ACC112 (cell line): ENCODE measurements around the gene MAN1A1.

ENCODE experiments used
- H2AFZ ChIP-seq: fragments of 200-600 bp; sonication (generic); one replicate; pipeline ENCODE4 v1.6.0; 2017; ENCODE audit warnings: antibody characterized with exemption, low read length; ENCODE audit not compliant: unreplicated experiment
- H3K27ac ChIP-seq: fragments of 200-600 bp; sonication (generic); 2 replicates; pipeline ENCODE4 v1.5.1; 2014; ENCODE audit warnings: low read depth, mild to moderate bottlenecking, antibody characterized with exemption, low read length, moderate library complexity
- H3K27me3 ChIP-seq: fragments of 200-600 bp; sonication (generic); 2 replicates; pipeline ENCODE4 v1.6.1; 2014; ENCODE audit warnings: mild to moderate bottlenecking, antibody characterized with exemption, low read length, moderate library complexity, mixed read lengths; ENCODE audit not compliant: insufficient read depth
- H3K36me3 ChIP-seq: fragments of 200-600 bp; sonication (generic); 2 replicates; pipeline ENCODE4 v1.6.1; 2016; ENCODE audit warnings: mild to moderate bottlenecking, antibody characterized with exemption, low read length, moderate library complexity, mixed read lengths; ENCODE audit not compliant: insufficient read depth
- H3K4me1 ChIP-seq: fragments of 200-600 bp; sonication (generic); one replicate; pipeline ENCODE4 v1.6.1; 2016; ENCODE audit warnings: low read length, mixed read lengths; ENCODE audit not compliant: insufficient read depth, unreplicated experiment, control insufficient read depth
- H3K4me3 ChIP-seq: fragments of 200-600 bp; sonication (generic); 2 replicates; pipeline ENCODE4 v1.5.1; 2014; ENCODE audit warnings: mild to moderate bottlenecking, low read depth, low read length
- H3K79me2 ChIP-seq: fragments of 200-600 bp; sonication (generic); one replicate; pipeline ENCODE4 v1.6.0; 2016; ENCODE audit warnings: low read length; ENCODE audit not compliant: control insufficient read depth, unreplicated experiment, insufficient read depth

The MAN1A1 gene

DNA sequence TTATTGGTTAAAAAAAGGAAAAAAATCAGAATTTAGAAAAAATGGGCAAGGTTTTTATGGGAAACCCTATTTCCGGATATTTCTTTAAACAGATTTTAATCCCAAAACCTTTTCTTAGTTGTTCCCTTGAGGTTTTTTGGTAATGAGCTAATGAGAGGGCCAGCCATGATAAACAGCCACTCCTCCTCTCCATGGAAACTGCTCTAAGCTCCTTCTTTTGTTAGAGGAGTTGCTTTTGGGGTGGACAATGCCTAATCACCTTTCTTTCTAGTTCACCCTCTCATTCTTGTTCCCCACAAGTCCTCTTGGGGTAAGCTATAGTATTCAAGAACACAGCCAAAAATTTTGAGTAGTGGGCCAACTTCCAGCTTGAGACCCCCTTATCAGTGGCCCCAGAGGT lies 166.1 kb downstream of the MAN1A1 start:
- Histone ChIP-seq H3K27me3 (no peaks in the 10 kb centered on the region), H3K27ac (no peak overlapping the region), H3K79me2 (no peaks in the 10 kb centered on the region), H2AFZ (no peak overlapping the region), H3K4me3 (no peak overlapping the region), H3K4me1 (no peaks in the 10 kb centered on the region), H3K36me3 (peaks cover 5% of the 10 kb centered on the region; the same call in 1 of the 2 replicates)

DNA sequence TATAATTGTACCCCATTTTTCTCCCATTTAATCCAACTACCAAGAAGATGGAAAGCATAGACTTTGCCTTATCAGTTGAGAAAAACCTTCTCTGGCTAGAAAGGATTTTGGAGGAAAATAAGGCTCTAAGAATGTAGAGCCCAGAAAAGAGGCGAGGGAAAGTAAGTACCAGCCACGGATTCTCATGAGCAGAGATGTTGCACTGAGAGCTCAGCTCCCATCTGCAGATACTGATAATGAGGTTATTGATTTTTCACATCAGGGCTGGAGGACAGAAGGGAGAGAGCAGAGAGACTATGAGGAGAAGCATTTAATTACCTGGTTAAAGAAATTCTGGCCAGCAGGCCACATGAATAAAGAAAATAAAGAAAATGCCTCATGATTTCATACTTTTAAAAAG lies 166.7 kb downstream of the MAN1A1 start:
- Histone ChIP-seq H3K27ac (no peak overlapping the region), H3K79me2 (no peaks in the 10 kb centered on the region), H3K4me1 (no peaks in the 10 kb centered on the region), H3K4me3 (no peak overlapping the region), H3K27me3 (no peaks in the 10 kb centered on the region), H3K36me3 (peaks cover 5% of the 10 kb centered on the region; the same call in 1 of the 2 replicates), H2AFZ (no peak overlapping the region)

DNA sequence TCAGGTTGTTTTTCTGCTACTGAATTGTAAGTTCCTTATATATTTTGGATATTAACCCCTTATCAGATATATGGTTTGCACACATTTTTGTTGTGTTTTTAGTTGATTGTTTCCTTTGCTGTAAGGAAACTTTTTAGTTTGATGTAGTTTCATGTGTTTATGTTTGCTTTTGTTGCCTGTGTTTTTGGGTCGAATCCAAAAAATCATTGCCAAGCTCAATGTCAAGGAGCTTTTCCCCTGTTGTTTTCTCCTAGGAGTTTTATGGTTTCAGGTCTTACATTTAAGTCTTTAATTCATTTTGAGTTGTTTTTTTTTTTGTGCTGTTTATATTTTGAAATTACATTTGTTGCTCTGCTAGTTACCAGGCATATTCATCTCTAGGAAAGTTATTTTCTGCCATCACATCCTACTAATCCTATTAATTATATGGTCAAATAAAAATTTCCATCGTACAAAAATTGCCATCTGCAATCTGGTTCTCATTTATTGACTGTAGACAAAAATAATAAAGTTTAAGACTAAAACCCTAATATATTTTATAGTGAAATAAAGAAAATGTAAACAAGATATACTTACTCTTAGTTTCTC lies 167.3 kb downstream of the MAN1A1 start:
- Histone ChIP-seq H3K4me3 (no peak overlapping the region), H3K27me3 (no peaks in the 10 kb centered on the region)

DNA sequence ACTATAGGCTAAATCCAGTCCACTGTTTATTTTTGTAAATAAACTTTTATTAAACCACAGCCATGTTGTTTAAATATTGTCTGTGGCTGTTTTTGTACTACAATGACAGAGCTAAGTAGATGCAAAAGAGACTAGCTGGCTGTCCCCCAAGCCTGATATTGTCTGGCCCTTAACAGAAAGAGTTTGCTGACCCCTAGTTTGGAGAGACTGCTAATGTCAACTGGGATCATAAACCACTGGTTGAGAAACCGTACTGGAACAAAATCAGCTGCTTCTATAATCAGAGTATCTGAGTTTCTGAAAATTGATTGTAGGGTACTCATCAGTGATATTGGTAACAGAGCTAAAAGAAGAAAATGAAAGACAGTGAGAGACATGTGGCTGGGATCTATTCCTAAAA lies 168.5 kb downstream of the MAN1A1 start:
- H2AFZ ChIP-seq = no peak overlapping the region
- no peaks in the 10 kb centered on the region for H3K27me3 ChIP-seq
- H3K27ac ChIP-seq = no peak overlapping the region
- H3K4me1 ChIP-seq = no peaks in the 10 kb centered on the region
- no peaks in the 10 kb centered on the region for H3K79me2 ChIP-seq
- H3K4me3 ChIP-seq = no peak overlapping the region
- H3K36me3 ChIP-seq = peaks cover 2% of the 10 kb centered on the region; the same call in 1 of the 2 replicates

More for the DNA sequence above, 167.3 kb downstream of the MAN1A1 start:
- Histone ChIP-seq H3K27ac (no peak overlapping the region), H3K36me3 (peaks cover 5% of the 10 kb centered on the region; the same call in 1 of the 2 replicates), H2AFZ (no peak overlapping the region), H3K79me2 (no peaks in the 10 kb centered on the region), H3K4me1 (no peaks in the 10 kb centered on the region)

DNA sequence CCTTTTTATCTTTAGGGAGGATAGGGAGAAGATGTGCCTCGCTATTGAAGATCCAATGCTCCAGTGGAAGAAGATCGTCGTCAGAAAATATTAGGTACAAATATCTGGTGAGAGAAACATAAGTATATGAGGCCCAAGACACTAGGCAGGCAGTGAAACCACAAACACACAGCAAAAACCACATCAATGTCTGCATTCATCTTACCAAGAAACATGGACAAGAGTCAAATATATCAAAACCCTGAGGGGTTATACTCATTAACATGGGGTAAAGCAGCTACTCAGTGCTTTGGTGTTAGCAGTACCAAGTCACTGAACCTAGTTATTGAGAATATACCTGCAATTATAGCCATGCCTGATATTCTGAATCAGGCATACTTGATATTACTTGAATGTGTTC lies 169.7 kb downstream of the MAN1A1 start:
- no peaks in the 10 kb centered on the region for H3K27me3 ChIP-seq
- H3K36me3 ChIP-seq = no peaks in the 10 kb centered on the region
- H2AFZ ChIP-seq = no peak overlapping the region
- H3K27ac ChIP-seq = no peak overlapping the region
- no peak overlapping the region for H3K4me3 ChIP-seq
- no peaks in the 10 kb centered on the region for H3K79me2 ChIP-seq
- no peaks in the 10 kb centered on the region for H3K4me1 ChIP-seq

DNA sequence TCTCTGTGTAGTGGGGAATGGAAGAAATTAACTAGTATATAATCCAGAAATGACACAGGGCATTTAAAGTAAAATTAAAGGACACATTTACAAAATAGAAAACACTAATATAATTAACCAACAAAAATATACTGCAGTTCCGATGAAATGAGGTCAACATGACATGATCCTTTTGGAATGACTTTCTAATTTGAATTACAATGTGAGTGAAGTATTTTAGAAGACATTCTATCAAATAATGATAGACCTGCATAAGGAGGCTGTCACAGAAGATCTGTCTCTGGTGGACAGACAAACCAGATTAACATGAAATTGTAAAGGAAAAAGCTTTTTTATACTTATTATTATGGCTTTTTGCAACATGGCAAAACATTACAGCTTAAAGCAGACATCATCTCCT lies 170.5 kb downstream of the MAN1A1 start:
- Histone ChIP-seq H2AFZ (no peak overlapping the region), H3K4me3 (no peak overlapping the region), H3K4me1 (no peaks in the 10 kb centered on the region), H3K27me3 (no peaks in the 10 kb centered on the region), H3K27ac (no peak overlapping the region), H3K79me2 (no peaks in the 10 kb centered on the region), H3K36me3 (no peaks in the 10 kb centered on the region)

- Histone ChIP-seq H3K79me2 (no peaks in the 10 kb centered on the region), H3K4me3 (no peak overlapping the region), H2AFZ (no peak overlapping the region), H3K4me1 (no peaks in the 10 kb centered on the region), H3K27me3 (no peaks in the 10 kb centered on the region), H3K27ac (no peak overlapping the region), H3K36me3 (no peaks in the 10 kb centered on the region)
Measured at GRCh38 chr6:119176445-119176844, 173.1 kb downstream of the MAN1A1 start.

DNA sequence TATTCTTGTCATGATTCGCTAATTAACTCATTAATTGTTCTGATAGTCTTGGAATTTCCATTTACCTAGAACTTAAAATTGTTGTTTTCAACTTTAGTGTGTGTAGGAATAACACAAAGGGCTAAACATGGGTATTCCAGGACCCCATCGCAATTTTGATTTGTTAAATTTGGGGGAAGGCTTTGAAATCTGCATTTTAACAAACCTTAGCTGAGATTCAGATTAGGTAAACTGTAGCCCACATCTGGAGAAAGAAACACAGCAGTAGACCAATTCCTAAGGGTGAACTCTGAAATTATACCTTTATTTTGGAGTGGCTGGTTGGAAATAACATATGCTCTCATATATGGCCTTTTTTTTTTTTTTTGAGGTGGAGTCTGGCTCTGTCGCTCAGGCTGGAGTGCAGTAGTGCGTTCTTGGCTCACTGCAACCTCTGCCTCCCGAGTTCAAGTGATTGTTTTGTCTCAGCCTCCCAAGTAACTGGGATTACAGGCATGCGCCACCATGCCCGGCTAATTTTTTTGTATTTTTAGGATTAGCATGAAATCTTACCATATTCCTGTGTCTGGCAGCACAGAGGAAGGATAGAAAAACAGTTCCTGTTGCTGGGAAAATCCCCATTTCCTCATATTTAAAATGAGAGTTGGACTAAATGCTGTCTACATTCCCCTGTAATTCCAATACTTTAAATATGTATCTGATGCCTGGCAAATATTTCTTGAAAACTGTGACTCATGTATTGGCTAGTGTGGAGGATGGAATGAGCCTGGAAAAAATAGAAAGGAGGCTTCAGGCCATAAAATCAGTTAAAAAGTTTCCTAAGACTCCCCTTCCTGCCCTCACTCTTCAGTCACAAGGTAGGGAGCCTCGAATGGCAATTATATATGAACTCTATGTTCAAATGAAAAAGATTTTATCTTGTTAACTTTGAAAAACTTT lies 174.4 kb downstream of the MAN1A1 start:
- no peak overlapping the region for H3K27ac ChIP-seq
- no peaks in the 10 kb centered on the region for H3K4me1 ChIP-seq

DNA sequence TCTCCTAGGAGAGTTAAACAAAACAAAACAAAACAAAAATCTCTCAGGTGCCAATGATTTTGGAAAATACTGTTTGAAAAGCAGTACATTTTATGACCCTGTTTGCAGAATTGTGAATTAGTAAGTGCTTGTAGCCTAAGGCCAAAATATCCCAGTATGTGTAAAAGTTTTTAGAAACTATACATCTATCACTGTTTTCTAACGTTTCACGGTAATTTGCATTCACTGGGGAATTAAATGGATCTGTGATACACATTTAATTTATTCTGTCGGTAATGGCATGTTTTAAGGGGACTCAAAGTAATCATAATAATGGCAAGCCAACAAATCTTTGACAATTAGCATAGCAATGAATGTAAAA lies 175.5 kb downstream of the MAN1A1 start:
- no peak overlapping the region for H2AFZ ChIP-seq
- H3K4me3 ChIP-seq = no peak overlapping the region
- no peaks in the 10 kb centered on the region for H3K27me3 ChIP-seq
- H3K27ac ChIP-seq = no peak overlapping the region
- H3K79me2 ChIP-seq = no peaks in the 10 kb centered on the region
- no peaks in the 10 kb centered on the region for H3K36me3 ChIP-seq
- H3K4me1 ChIP-seq = no peaks in the 10 kb centered on the region

More for the DNA sequence above, 174.4 kb downstream of the MAN1A1 start:
- Histone ChIP-seq H2AFZ (no peak overlapping the region), H3K27me3 (no peaks in the 10 kb centered on the region), H3K36me3 (no peaks in the 10 kb centered on the region), H3K4me3 (no peak overlapping the region), H3K79me2 (no peaks in the 10 kb centered on the region)

DNA sequence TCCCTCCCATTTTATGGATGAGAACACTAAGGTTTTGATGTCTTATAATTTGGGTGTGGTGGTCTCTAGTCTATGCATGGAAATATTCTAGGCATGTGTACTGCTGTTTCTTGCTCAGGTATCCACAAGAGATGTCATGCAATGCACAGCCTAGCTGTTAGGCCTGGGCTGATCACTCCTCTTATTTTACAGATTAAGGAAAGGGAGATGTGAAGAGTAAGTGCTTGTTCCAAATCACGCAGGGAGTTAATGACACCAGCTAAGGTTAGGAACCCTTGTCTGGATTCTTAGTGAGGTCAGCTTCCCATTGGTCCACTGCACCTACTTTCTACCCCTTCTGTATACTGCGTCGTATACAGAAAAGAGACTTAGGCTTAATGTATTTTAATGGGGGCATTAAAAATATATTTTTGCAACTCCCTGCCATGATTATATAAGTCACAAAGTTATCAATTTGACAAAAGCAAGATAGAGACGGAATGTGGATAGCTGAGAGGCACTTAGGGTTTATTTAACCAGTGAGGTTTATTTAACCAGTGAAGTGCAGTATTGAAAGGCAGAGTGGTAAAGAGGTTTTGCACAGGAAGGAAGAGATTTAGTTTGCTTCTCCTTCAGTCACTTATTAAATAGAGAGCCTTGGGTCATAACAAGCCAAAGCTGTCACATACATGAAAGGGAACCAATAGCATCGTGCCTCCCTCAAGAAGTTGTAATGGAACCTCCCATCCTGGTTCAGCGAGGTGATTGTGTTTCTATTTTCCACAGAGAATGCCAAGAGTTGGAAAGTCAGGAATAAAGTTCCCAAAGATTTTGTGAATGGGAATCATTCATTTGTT lies 176.1 kb downstream of the MAN1A1 start:
- Histone ChIP-seq H3K27ac (no peak overlapping the region), H3K27me3 (no peaks in the 10 kb centered on the region), H3K4me1 (no peaks in the 10 kb centered on the region), H3K4me3 (no peak overlapping the region), H3K79me2 (no peaks in the 10 kb centered on the region), H2AFZ (no peak overlapping the region), H3K36me3 (no peaks in the 10 kb centered on the region)
